NCI-H1092 treated with DMSO at 0.1 percent for 48 hours (cell line): ENCODE results near the gene STK33.
"Not testable (repeated sequence)": the region's sequence is repeated elsewhere in the genome, so short reads cannot be mapped to it uniquely, and the experiment has no call there.

Experiments
- DNase-seq: peaks from one replicate; lab custom pipeline; 2025; lab: John Stamatoyannopoulos, UW

Gene STK33

GRCh38 chr11:8543278-8543677, 50.8 kb downstream of the STK33 start:
- no peak for DNase-seq

- DNase-seq = no peak
Measured at GRCh38 chr11:8541448-8541847, 52.6 kb downstream of the STK33 start.

- DNase-seq = no peak
Measured at GRCh38 chr11:8533332-8533731, 60.7 kb downstream of the STK33 start.

- no peak for DNase-seq
Measured at GRCh38 chr11:8532475-8532874, 61.6 kb downstream of the STK33 start.

GRCh38 chr11:8531982-8532381, 62.0 kb downstream of the STK33 start:
- no peak for DNase-seq

GRCh38 chr11:8531312-8531711, 62.7 kb downstream of the STK33 start:
- peak; percentile 72 for DNase-seq

- DNase-seq = no peak
Measured at GRCh38 chr11:8527939-8528338, 66.1 kb downstream of the STK33 start.

GRCh38 chr11:8523396-8523795, 70.6 kb downstream of the STK33 start:
- DNase-seq = no peak

GRCh38 chr11:8512547-8512946, 81.5 kb downstream of the STK33 start:
- DNase-seq = no peak

- no peak for DNase-seq
Measured at GRCh38 chr11:8503910-8504364, 90.1 kb downstream of the STK33 start.

GRCh38 chr11:8501836-8502235, 92.2 kb downstream of the STK33 start:
- no peak for DNase-seq

GRCh38 chr11:8488395-8488794, 105.6 kb downstream of the STK33 start:
- DNase-seq = no peak

GRCh38 chr11:8487261-8487660, 106.8 kb downstream of the STK33 start:
- DNase-seq = no peak

- DNase-seq = no peak
Measured at GRCh38 chr11:8484251-8484650, 109.8 kb downstream of the STK33 start.

- DNase-seq = no peak
Measured at GRCh38 chr11:8480858-8481257, 113.2 kb downstream of the STK33 start.

- DNase-seq = no peak
Measured at GRCh38 chr11:8477680-8478079, 116.3 kb downstream of the STK33 start.

GRCh38 chr11:8477151-8477550, 116.9 kb downstream of the STK33 start:
- no peak for DNase-seq

GRCh38 chr11:8467806-8468205, 126.2 kb downstream of the STK33 start:
- DNase-seq = not testable (repeated sequence)

GRCh38 chr11:8467356-8467755, 126.7 kb downstream of the STK33 start:
- DNase-seq = not testable (repeated sequence)

GRCh38 chr11:8466884-8467283, 127.1 kb downstream of the STK33 start:
- DNase-seq = not testable (repeated sequence)

GRCh38 chr11:8459711-8460399, 134.2 kb downstream of the STK33 start:
- no peak for DNase-seq

- DNase-seq = peak; percentile 19
Measured at GRCh38 chr11:8442301-8442700, 151.7 kb downstream of the STK33 start.

GRCh38 chr11:8440649-8441048, 153.4 kb downstream of the STK33 start:
- DNase-seq = no peak

- no peak for DNase-seq
Measured at GRCh38 chr11:8429483-8429882, 164.5 kb downstream of the STK33 start.
